Caco-2 (cell line): ENCODE measurements around the gene NOXO1. TPM values are rescaled to one million over a fixed set of nuclear protein-coding genes. Genes with fewer than 3 reads are reported as not detected.
A peak's percentile ranks its signal among the peaks of the same experiment; 100 is the strongest.

ENCODE experiments used
- BruUV-seq: library from RNA; stranded (reverse); fragments of 400-500 nt; replicated peaks from 2 replicates; lab custom pipeline; 2021; lab: Mats Ljungman, UMichigan
- CTCF ChIA-PET: fragments of 300-600 bp; sonication (Branson Sonifier 250); formaldehyde crosslinking; loops from one replicate; lab custom pipeline; 2022; ENCODE audit warnings: antibody characterized with exemption; lab: Charles Lee
- POLR2A ChIA-PET: fragments of 300-600 bp; sonication (Branson Sonifier 250); formaldehyde crosslinking; loops from one replicate; lab custom pipeline; 2022; ENCODE audit warnings: antibody characterized with exemption; lab: Charles Lee
- DNase-seq, 2 experiments: peaks; one replicate each; pipeline versions ENCODE4 v3.0.0 to v3.0.0-alpha.2; 2020 to 2022
- H3K27me3 ChIP-seq: replicated peaks from 2 replicates; pipeline ENCODE4 v1.6.0; 2011; ENCODE audit warnings: low read length; ENCODE audit not compliant: control insufficient read depth, insufficient read depth
- H3K36me3 ChIP-seq: 2 replicates; pipeline ENCODE4 v1.5.1; 2011; ENCODE audit warnings: low read length; ENCODE audit not compliant: control insufficient read depth, insufficient read depth
- H3K4me1 ChIP-seq: fragments of 250-450 bp; sonication (Bioruptor Pico); 2 replicates; pipeline ENCODE4 v1.5.1; 2020; ENCODE audit warnings: mild to moderate bottlenecking
- H3K4me3 ChIP-seq: 2 replicates; pipeline ENCODE4 v1.5.1; 2011; ENCODE audit warnings: low read depth, mild to moderate bottlenecking, control low read depth, low read length
- H3K9me3 ChIP-seq: fragments of 250-450 bp; sonication (Bioruptor Pico); 2 replicates; pipeline ENCODE4 v1.5.1; 2020; ENCODE audit warnings: mild to moderate bottlenecking, moderate library complexity
- H3K27ac Mint-ChIP-seq: one replicate; pipeline ENCODE4 v1.8.0; 2022; ENCODE audit warnings: mixed read lengths; ENCODE audit not compliant: unreplicated experiment
- H3K27me3 Mint-ChIP-seq: one replicate; pipeline ENCODE4 v1.8.0; 2022; ENCODE audit warnings: mixed read lengths; ENCODE audit not compliant: insufficient read depth, unreplicated experiment
- H3K36me3 Mint-ChIP-seq: one replicate; pipeline ENCODE4 v1.8.0; 2022; ENCODE audit warnings: mild to moderate bottlenecking, mixed read lengths; ENCODE audit not compliant: insufficient read depth, unreplicated experiment
- H3K4me1 Mint-ChIP-seq: one replicate; pipeline ENCODE4 v1.8.0; 2022; ENCODE audit warnings: low read depth, mixed read lengths; ENCODE audit not compliant: unreplicated experiment
- H3K4me3 Mint-ChIP-seq: one replicate; pipeline ENCODE4 v1.8.0; 2022; ENCODE audit warnings: mild to moderate bottlenecking, moderate library complexity, mixed read lengths; ENCODE audit not compliant: unreplicated experiment
- H3K9me3 Mint-ChIP-seq: one replicate; pipeline ENCODE4 v1.8.0; 2022; ENCODE audit warnings: mixed read lengths; ENCODE audit not compliant: unreplicated experiment
- intact Hi-C: fragments of 100-400 bp; cut with micrococcal nuclease; formaldehyde crosslinking; loops from one replicate; pipeline ENCODE4 v1.10.0; 2022; ENCODE audit not compliant: unreplicated experiment
- total RNA-seq: library from RNA; stranded (reverse); gene quantifications from 2 replicates; pipeline ENCODE4 v1.2.3, GENCODE V29; 2022
- TF ChIP-seq, protein P1 (sequence below), 2 experiments: fragments of 200-600 bp in 1 of 2; IDR thresholded peaks; 1 replicate in 1 of 2; 2 replicates in 1 of 2; pipeline versions ENCODE4 v1.5.1 to v1.8.0; 2011 to 2022; ENCODE audit warnings: antibody characterized with exemption in 1 of 2, control low read depth in 1 of 2, inconsistent platforms in 1 of 2, low read depth in 1 of 2, low read length in 1 of 2, mild to moderate bottlenecking in 1 of 2, moderate library complexity in 1 of 2; ENCODE audit not compliant: insufficient read depth in 1 of 2, severe bottlenecking in 1 of 2, unreplicated experiment in 1 of 2

NOXO1 gene
- total RNA-seq, 1 experiment from 2014 or later = 1.1 TPM

DNA sequence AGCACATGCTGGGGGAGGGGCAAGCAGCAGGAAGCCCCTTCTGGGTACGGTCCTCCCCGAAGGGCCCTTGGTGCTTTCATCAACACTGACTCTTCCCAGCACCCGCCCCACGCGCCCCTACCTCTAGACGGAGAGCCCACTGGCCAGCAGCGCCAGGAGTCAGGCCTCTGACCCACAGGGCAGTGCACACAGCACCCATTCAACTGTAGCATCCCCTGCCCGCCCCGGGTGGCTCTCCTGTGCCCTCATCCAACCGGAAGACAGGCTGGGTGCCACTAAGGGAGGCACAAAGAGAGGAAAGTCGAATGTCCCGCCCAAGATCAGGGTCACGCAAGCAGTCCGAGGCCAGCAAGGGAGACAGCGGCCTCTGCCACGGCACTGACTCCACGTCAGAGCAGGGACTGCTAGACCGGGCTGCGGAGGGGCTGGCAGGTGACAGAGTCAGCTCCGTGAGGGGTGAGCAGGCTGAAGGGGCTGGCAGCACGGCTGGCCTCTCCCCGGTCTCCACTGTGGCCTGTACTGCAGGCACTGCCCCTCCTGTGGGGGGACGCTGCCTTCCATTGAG lies 48.1 kb downstream of the NOXO1 start:
- H3K4me1 Mint-ChIP-seq = no peaks in the 10 kb centered on the region
- Histone ChIP-seq H3K4me3 (no peak overlapping the region), H3K9me3 (no peaks in the 10 kb centered on the region), H3K36me3 (no peaks in the 10 kb centered on the region; the same call in 1 of the 2 replicates), H3K4me1 (peaks cover 5% of the 10 kb centered on the region), H3K27me3 (no peaks in the 10 kb centered on the region)
- POLR2A ChIA-PET = no interaction called here
- no peak overlapping the region for H3K27ac Mint-ChIP-seq
- TF ChIP-seq, protein P1, sequence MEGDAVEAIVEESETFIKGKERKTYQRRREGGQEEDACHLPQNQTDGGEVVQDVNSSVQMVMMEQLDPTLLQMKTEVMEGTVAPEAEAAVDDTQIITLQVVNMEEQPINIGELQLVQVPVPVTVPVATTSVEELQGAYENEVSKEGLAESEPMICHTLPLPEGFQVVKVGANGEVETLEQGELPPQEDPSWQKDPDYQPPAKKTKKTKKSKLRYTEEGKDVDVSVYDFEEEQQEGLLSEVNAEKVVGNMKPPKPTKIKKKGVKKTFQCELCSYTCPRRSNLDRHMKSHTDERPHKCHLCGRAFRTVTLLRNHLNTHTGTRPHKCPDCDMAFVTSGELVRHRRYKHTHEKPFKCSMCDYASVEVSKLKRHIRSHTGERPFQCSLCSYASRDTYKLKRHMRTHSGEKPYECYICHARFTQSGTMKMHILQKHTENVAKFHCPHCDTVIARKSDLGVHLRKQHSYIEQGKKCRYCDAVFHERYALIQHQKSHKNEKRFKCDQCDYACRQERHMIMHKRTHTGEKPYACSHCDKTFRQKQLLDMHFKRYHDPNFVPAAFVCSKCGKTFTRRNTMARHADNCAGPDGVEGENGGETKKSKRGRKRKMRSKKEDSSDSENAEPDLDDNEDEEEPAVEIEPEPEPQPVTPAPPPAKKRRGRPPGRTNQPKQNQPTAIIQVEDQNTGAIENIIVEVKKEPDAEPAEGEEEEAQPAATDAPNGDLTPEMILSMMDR (IDR thresholded peaks at IDR 0.05; ENCODE audit: insufficient read depth in 1 of 2, low read depth in 1 of 2, low read length in 1 of 2, severe bottlenecking in 1 of 2, unreplicated experiment in 1 of 2) = no peak
- no peak overlapping the region for H3K4me3 Mint-ChIP-seq
- no peaks in the 10 kb centered on the region for H3K9me3 Mint-ChIP-seq
- CTCF ChIA-PET = interaction anchor here (1.9 kb wide), 1 partner anchor 69 kb away, joined by 8 read pairs; no protein-coding TSS in a partner anchor
- intact Hi-C loops = no loop called here
- H3K27me3 Mint-ChIP-seq = no peaks in the 10 kb centered on the region
- no TSS peak for BruUV-seq
- peaks cover 4% of the 10 kb centered on the region for H3K36me3 Mint-ChIP-seq
- no peak for DNase-seq

DNA sequence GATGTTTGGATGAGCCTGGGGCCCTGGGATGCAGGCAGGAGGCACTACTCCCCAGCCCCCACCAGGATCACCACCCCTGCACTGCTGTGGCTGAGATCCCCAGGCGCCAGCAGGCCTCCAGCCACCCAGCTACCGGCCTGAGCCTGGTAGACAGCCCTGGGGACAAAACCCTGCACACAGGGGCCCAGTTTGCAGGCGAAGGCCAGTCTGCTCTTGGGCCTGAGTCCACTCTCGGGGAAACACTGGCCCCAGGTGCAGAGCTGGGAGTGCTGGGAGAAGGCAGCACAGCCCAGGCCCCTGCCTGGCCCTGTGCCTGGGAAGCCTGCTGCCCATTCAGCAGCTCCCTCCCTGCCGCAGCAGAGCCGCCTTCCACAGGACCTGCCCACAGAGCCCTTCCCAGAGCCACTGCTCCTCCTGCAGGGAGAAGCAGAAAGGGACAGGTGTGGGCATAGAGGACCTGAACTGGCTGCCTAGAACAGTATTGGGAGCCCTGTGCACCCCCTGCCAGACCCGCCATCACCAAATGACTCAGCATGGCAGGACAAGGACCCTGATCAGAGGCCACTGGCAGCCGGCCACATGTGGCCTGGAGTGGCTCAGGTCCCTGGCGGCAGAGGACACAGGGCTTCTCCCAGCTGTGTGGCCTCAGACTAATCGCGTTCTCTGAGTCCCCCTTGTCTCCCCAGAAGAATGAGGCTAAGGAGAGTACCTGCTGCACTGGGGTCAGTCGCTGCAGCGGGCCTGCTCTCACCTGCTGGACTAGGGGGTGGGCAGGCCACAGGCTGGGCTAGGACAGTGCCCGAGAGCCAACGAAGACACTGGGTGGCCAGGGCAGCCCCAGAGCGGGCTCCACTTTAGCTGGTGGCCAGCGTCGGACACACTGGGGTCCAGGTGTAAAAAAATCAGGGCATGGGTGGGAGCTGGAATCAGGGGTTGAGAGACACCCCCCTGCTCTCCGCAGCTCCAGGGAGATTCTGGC lies 48.9 kb downstream of the NOXO1 start:
- POLR2A ChIA-PET = no interaction called here
- TF ChIP-seq, protein P1 (IDR thresholded peaks at IDR 0.05; ENCODE audit: insufficient read depth in 1 of 2, low read depth in 1 of 2, low read length in 1 of 2, severe bottlenecking in 1 of 2, unreplicated experiment in 1 of 2) = peak in 1 of 2 experiments; percentile 38
- no peaks in the 10 kb centered on the region for H3K36me3 Mint-ChIP-seq
- H3K27me3 Mint-ChIP-seq = no peaks in the 10 kb centered on the region
- intact Hi-C loops = no loop called here
- peaks cover 5% of the 10 kb centered on the region for H3K4me1 ChIP-seq
- H3K9me3 ChIP-seq = no peaks in the 10 kb centered on the region
- peak in 1 of 2 experiments; percentile 42 for DNase-seq
- no peaks in the 10 kb centered on the region for H3K4me1 Mint-ChIP-seq
- no TSS peak for BruUV-seq
- H3K9me3 Mint-ChIP-seq = no peaks in the 10 kb centered on the region
- no peaks in the 10 kb centered on the region for H3K36me3 ChIP-seq
- no peak overlapping the region for H3K4me3 ChIP-seq
- no peaks in the 10 kb centered on the region for H3K27me3 ChIP-seq
- CTCF ChIA-PET = interaction anchor here (1.2 to 1.9 kb wide), 2 partner anchors 9 to 68 kb away, joined by 3 to 8 read pairs; no protein-coding TSS in a partner anchor
- no peak overlapping the region for H3K4me3 Mint-ChIP-seq
- no peak overlapping the region for H3K27ac Mint-ChIP-seq

DNA sequence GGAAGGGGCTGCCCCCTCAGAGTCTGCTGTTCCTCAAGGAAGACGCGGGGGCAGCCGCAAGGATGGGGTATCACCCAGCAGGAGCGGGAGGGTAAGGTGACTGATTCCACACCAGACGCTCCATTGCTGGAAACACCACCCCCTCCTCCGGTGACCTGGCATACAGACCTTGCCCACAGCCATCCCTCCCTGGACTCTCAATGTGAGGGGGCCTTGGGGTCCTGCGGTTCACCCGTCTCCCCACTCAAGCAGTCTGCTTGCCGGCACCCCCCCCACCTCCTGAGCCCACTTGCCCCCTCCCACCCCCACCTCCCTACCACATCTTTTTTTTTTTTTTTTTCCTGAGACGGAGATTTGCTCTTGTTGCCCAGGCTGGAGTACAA lies 50.9 kb downstream of the NOXO1 start:
- TF ChIP-seq, protein P1 (IDR thresholded peaks at IDR 0.05; ENCODE audit: insufficient read depth in 1 of 2, low read depth in 1 of 2, low read length in 1 of 2, severe bottlenecking in 1 of 2, unreplicated experiment in 1 of 2) = no peak
- no peaks in the 10 kb centered on the region for H3K4me1 Mint-ChIP-seq
- no peak overlapping the region for H3K4me3 Mint-ChIP-seq
- H3K36me3 Mint-ChIP-seq = no peaks in the 10 kb centered on the region
- Histone ChIP-seq H3K36me3 (no peaks in the 10 kb centered on the region), H3K27me3 (no peaks in the 10 kb centered on the region), H3K4me3 (no peak overlapping the region), H3K4me1 (peaks cover 5% of the 10 kb centered on the region), H3K9me3 (no peaks in the 10 kb centered on the region)
- H3K9me3 Mint-ChIP-seq = no peaks in the 10 kb centered on the region
- ChIA-PET POLR2A (no interaction called here), CTCF (no interaction called here)
- no peak for DNase-seq
- H3K27me3 Mint-ChIP-seq = no peaks in the 10 kb centered on the region
- no TSS peak for BruUV-seq
- H3K27ac Mint-ChIP-seq = no peak overlapping the region
- intact Hi-C loops = no loop called here
